HCT116 (cell line): Measurements from ENCODE around the gene IFITM1. TPM values are rescaled to one million over a fixed set of nuclear protein-coding genes. Genes with fewer than 3 reads are reported as not detected.

Experiments
- ATAC-seq: fragments of 200-7000 bp; cut with Tn5 transposase; 2 replicates; pipeline ENCODE4 v1.9.1; 2020; ENCODE audit warnings: mild to moderate bottlenecking, moderate library complexity
- BruUV-seq: library from RNA; stranded (reverse); fragments of 400-500 nt; replicated peaks from 2 replicates; lab custom pipeline; 2021; lab: Mats Ljungman, UMichigan
- CTCF ChIA-PET: fragments of 300-600 bp; sonication (Branson Sonifier 250); formaldehyde crosslinking; loops from one replicate; lab custom pipeline; 2021; ENCODE audit warnings: antibody characterized with exemption; lab: Charles Lee
- POLR2A ChIA-PET: fragments of 300-600, 350-600 bp; sonication (Branson Sonifier 250); formaldehyde crosslinking; loops from one replicate; lab custom pipeline; 2021; ENCODE audit warnings: antibody characterized with exemption; lab: Charles Lee
- RAD21 ChIA-PET, 2 experiments: fragments of 300-600 bp; sonication (Branson Sonifier 250); formaldehyde crosslinking; loops; one replicate each; lab custom pipeline; 2023; ENCODE audit warnings: low total read pairs in 2 of 2; ENCODE audit not compliant: uncharacterized antibody in 2 of 2, unreplicated experiment in 2 of 2, low non-redundant PET in 1 of 2; lab: Charles Lee
- DNase-seq: peaks from one replicate; pipeline ENCODE4 v3.0.0-alpha.2; 2010; ENCODE audit warnings: low read depth, low spot score
- H2AFZ ChIP-seq: fragments of 200-600 bp; shearing (Covaris generic), sonication (generic); 2 replicates; pipeline ENCODE4 v1.6.1; 2017; ENCODE audit warnings: low read depth, mixed run types, mixed read lengths, antibody characterized with exemption, low read length; ENCODE audit not compliant: poor library complexity, severe bottlenecking
- H3K27ac ChIP-seq: 2 replicates; pipeline ENCODE4 v1.5.1; 2012; ENCODE audit warnings: low read depth, low read length
- H3K27me3 ChIP-seq: fragments of 200-600 bp; sonication (generic); 2 replicates; pipeline ENCODE4 v1.6.1; 2016; ENCODE audit warnings: mixed run types, low read length, mixed read lengths; ENCODE audit not compliant: insufficient read depth
- H3K36me3 ChIP-seq, 2 experiments: fragments of 200-500 bp in 1 of 2; fragments of 200-600 bp in 1 of 2; sonication (Bioruptor generic) in 1 of 2; sonication (generic) in 1 of 2; 2 replicates each; pipeline versions ENCODE4 v1.5.1 to v1.6.1; 2014 to 2016; ENCODE audit warnings: low read length in 2 of 2, inconsistent platforms in 1 of 2, mixed read lengths in 1 of 2, mixed run types in 1 of 2; ENCODE audit not compliant: insufficient read depth in 2 of 2, control insufficient read depth in 1 of 2
- H3K4me1 ChIP-seq, 2 experiments: fragments of 200-600 bp in 1 of 2; sonication (generic) in 1 of 2; 2 replicates each; pipeline versions ENCODE4 v1.5.1 to v1.6.1; 2012 to 2017; ENCODE audit warnings: low read length in 2 of 2, inconsistent platforms in 1 of 2, mild to moderate bottlenecking in 1 of 2, mixed read lengths in 1 of 2, mixed run types in 1 of 2, moderate library complexity in 1 of 2; ENCODE audit not compliant: insufficient read depth in 2 of 2, control insufficient read depth in 1 of 2
- H3K4me2 ChIP-seq: fragments of 200-600 bp; sonication (generic); 2 replicates; pipeline ENCODE4 v1.6.1; 2017; ENCODE audit warnings: mixed run types, low read length, mixed read lengths
- H3K4me3 ChIP-seq, 2 experiments: fragments of 200-600 bp in 1 of 2; sonication (generic) in 1 of 2; replicated peaks in 1 of 2; 2 replicates each; pipeline ENCODE4 v1.5.1; 2011 to 2016; ENCODE audit warnings: low read length in 2 of 2, control low read depth in 1 of 2, low read depth in 1 of 2, mild to moderate bottlenecking in 1 of 2, mixed read lengths in 1 of 2, mixed run types in 1 of 2
- H3K79me2 ChIP-seq: fragments of 200-600 bp; sonication (generic); 2 replicates; pipeline ENCODE4 v1.6.1; 2017; ENCODE audit warnings: mild to moderate bottlenecking, mixed run types, low read length, moderate library complexity, mixed read lengths; ENCODE audit not compliant: insufficient read depth
- H3K9ac ChIP-seq: fragments of 200-600 bp; sonication (generic); 2 replicates; pipeline ENCODE4 v1.6.1; 2016; ENCODE audit warnings: low read length, mixed read lengths
- H3K9me2 ChIP-seq: fragments of 200-600 bp; sonication (generic), shearing (Covaris generic); 2 replicates; pipeline ENCODE4 v1.6.1; 2017; ENCODE audit warnings: mixed run types, mild to moderate bottlenecking, moderate library complexity; ENCODE audit not compliant: insufficient read depth
- H3K9me3 ChIP-seq, 2 experiments: fragments of 200-500 bp in 1 of 2; fragments of 200-600 bp in 1 of 2; sonication (Bioruptor generic) in 1 of 2; sonication (generic) in 1 of 2; 2 replicates each; pipeline ENCODE4 v1.6.1; 2014 to 2017; ENCODE audit warnings: low read length in 2 of 2, mixed read lengths in 2 of 2, inconsistent platforms in 1 of 2, low read depth in 1 of 2, mild to moderate bottlenecking in 1 of 2, mixed run types in 1 of 2, moderate library complexity in 1 of 2; ENCODE audit not compliant: control insufficient read depth in 1 of 2, insufficient read depth in 1 of 2
- H4K20me1 ChIP-seq: fragments of 200-600 bp; sonication (generic), shearing (Covaris generic); 2 replicates; pipeline ENCODE4 v1.6.1; 2017; ENCODE audit warnings: mixed run types, mild to moderate bottlenecking, moderate library complexity; ENCODE audit not compliant: insufficient read depth
- ATF3 ChIP-seq: IDR thresholded peaks from 2 replicates; pipeline ENCODE4 v1.6.1; 2012
- CEBPB ChIP-seq: IDR thresholded peaks from 2 replicates; pipeline ENCODE4 v1.6.1; 2012; ENCODE audit warnings: low read depth
- CTCF ChIP-seq, 3 experiments: fragments of 200-600 bp in 1 of 3; sonication (generic) in 1 of 3; IDR thresholded peaks in 2 of 3; conservative IDR thresholded peaks in 1 of 3; 2 replicates each; pipeline ENCODE4 v1.5.1; 2012 to 2017; ENCODE audit warnings: low read depth in 2 of 3, low read length in 2 of 3, antibody characterized with exemption in 1 of 3, borderline replicate concordance in 1 of 3, control low read depth in 1 of 3, mild to moderate bottlenecking in 1 of 3, mixed read lengths in 1 of 3, mixed run types in 1 of 3, moderate library complexity in 1 of 3; ENCODE audit not compliant: insufficient read depth in 1 of 3
- ELF1 ChIP-seq: IDR thresholded peaks from 2 replicates; pipeline ENCODE4 v1.6.1; 2012; ENCODE audit warnings: low read depth, borderline replicate concordance
- EZH2 ChIP-seq: fragments of 200-600 bp; sonication (generic); IDR thresholded peaks from 2 replicates; pipeline ENCODE4 v1.6.1; 2017; ENCODE audit warnings: antibody characterized with exemption, mixed run types
- FOSL1 ChIP-seq: IDR thresholded peaks from 2 replicates; pipeline ENCODE4 v1.6.1; 2012; ENCODE audit warnings: low read depth
- POLR2A ChIP-seq: IDR thresholded peaks from 2 replicates; pipeline ENCODE4 v1.7.0; 2011; ENCODE audit warnings: borderline replicate concordance; ENCODE audit not compliant: insufficient read depth, insufficient read length; ENCODE audit errors: extremely low read depth
- SRF ChIP-seq: IDR thresholded peaks from 2 replicates; pipeline ENCODE4 v1.6.1; 2012; ENCODE audit warnings: low read depth
- TCF7L2 ChIP-seq: IDR thresholded peaks from 2 replicates; pipeline ENCODE4 v1.7.0; 2011; ENCODE audit warnings: borderline replicate concordance, inconsistent platforms; ENCODE audit not compliant: insufficient read depth, insufficient read length; ENCODE audit errors: extremely low read depth
- YY1 ChIP-seq: IDR thresholded peaks from 2 replicates; pipeline ENCODE4 v1.6.1; 2011; ENCODE audit warnings: low read length, low read depth, moderate library complexity, mild to moderate bottlenecking; ENCODE audit not compliant: insufficient replicate concordance; ENCODE audit errors: extremely low read depth
- ZBTB33 ChIP-seq: IDR thresholded peaks from 2 replicates; pipeline ENCODE4 v1.6.1; 2011; ENCODE audit warnings: mild to moderate bottlenecking, low read length, moderate library complexity; ENCODE audit not compliant: insufficient replicate concordance; ENCODE audit errors: extremely low read depth
- ZNF274 ChIP-seq: fragments of 200-500 bp; sonication (Bioruptor generic); IDR thresholded peaks from 2 replicates; pipeline ENCODE4 v1.6.1; 2014; ENCODE audit warnings: mild to moderate bottlenecking, low read depth, low read length, inconsistent platforms
- intact Hi-C: fragments of 100-400 bp; cut with micrococcal nuclease; formaldehyde crosslinking; loops from 2 replicates; pipeline ENCODE4 v1.10.0; 2022
- total RNA-seq: library from RNA; stranded (reverse); gene quantifications from one replicate; pipeline ENCODE4 v1.2.1, GENCODE V29; 2021; ENCODE audit not compliant: unreplicated experiment

The IFITM1 gene
- total RNA-seq, 1 experiment from 2014 or later = 6.1 TPM

GRCh38 chr11:327581-327923 lies 13.7 kb downstream of the IFITM1 start:
- Histone ChIP-seq H3K27ac (no peak overlapping the region), H3K9ac (no peak overlapping the region), H3K79me2 (no peaks in the 10 kb centered on the region), H2AFZ (no peak overlapping the region), H3K9me3 (no peaks in the 10 kb centered on the region), H3K9me2 (no peaks in the 10 kb centered on the region), H3K4me3 (no peak overlapping the region), H3K36me3 (no peaks in the 10 kb centered on the region), H3K4me1 (peaks cover 0 to 7% of the 10 kb centered on the region in 2 experiments; a peak in 2 of 4 replicates), H3K4me2 (no peak overlapping the region), H3K27me3 (no peaks in the 10 kb centered on the region), H4K20me1 (no peaks in the 10 kb centered on the region)
- ChIA-PET CTCF (interaction anchor here (0.6 kb wide), 1 partner anchor 28 kb away, joined by 4 read pairs; no protein-coding TSS in a partner anchor), RAD21 (no interaction called here), POLR2A (no interaction called here)
- ATAC-seq (no peak), DNase-seq (no peak)
- intact Hi-C loops = no loop called here
- TF ChIP-seq ZBTB33 (no peak), EZH2 (no peak), CEBPB (no peak), YY1 (no peak), POLR2A (no peak), ELF1 (no peak)
- no TSS peak for BruUV-seq

- no TSS peak for BruUV-seq
- no peaks in the 10 kb centered on the region; a peak in 1 of 4 replicates for H3K9me3 ChIP-seq
- H4K20me1 ChIP-seq = no peaks in the 10 kb centered on the region
- no peak for ATAC-seq
- CTCF ChIA-PET = no interaction called here
- no peak overlapping the region for H3K4me3 ChIP-seq
- H3K79me2 ChIP-seq = no peaks in the 10 kb centered on the region
- no peak overlapping the region for H3K9ac ChIP-seq
- H2AFZ ChIP-seq = no peak overlapping the region
- RAD21 ChIA-PET = no interaction called here
- H3K27me3 ChIP-seq = no peaks in the 10 kb centered on the region
- H3K36me3 ChIP-seq = no peaks in the 10 kb centered on the region
- intact Hi-C loops = no loop called here
- no peaks in the 10 kb centered on the region for H3K9me2 ChIP-seq
- no peak for DNase-seq
- no peak overlapping the region for H3K4me2 ChIP-seq
- POLR2A ChIA-PET = no interaction called here
- H3K27ac ChIP-seq = no peak overlapping the region
- H3K4me1 ChIP-seq = peaks cover 0 to 7% of the 10 kb centered on the region in 2 experiments; a peak in 2 of 4 replicates
- TF ChIP-seq ATF3 (no peak), ZBTB33 (no peak), CTCF (IDR thresholded peaks at IDR 0.05 in 2 of 3, conservative IDR thresholded peaks at IDR 0.05 in 1 of 3; ENCODE audit: borderline replicate concordance in 1 of 3, insufficient read depth in 1 of 3, low read depth in 2 of 3, low read length in 2 of 3) (no peak), ZNF274 (no peak), SRF (no peak), TCF7L2 (no peak), CEBPB (no peak), YY1 (no peak), FOSL1 (no peak)
Observed at GRCh38 chr11:328012-328411, 14.2 kb downstream of the IFITM1 start.
